ENCODE measurements around the gene NRBP1.
"Not testable (repeated sequence)": the region's sequence is repeated elsewhere in the genome, so short reads cannot be mapped to it uniquely, and the experiment has no call there.

NRBP1 gene

GRCh38 chr2:27421660-27422250 lies 6.7 kb upstream of the NRBP1 start:
- DNase-seq (ENCODE audit: low read depth in 2 of 2), result no peak

GRCh38 chr2:27422958-27423357 lies 5.5 kb upstream of the NRBP1 start:
- DNase-seq (ENCODE audit: low read depth in 2 of 2), result no peak

- DNase-seq (ENCODE audit: low read depth in 2 of 2), result not testable (repeated sequence)
Measured at GRCh38 chr2:27425039-27425438, 3.4 kb upstream of the NRBP1 start.

GRCh38 chr2:27427863-27428212 lies 593 bp upstream of the NRBP1 start:
- no peak for DNase-seq (ENCODE audit: low read depth in 2 of 2)

GRCh38 chr2:27428978-27429541 lies 629 bp downstream of the NRBP1 start:
- peak; percentile 44 to 53 for DNase-seq (ENCODE audit: low read depth in 2 of 2)

GRCh38 chr2:27431395-27431794 lies 3.0 kb downstream of the NRBP1 start:
- no peak for DNase-seq (ENCODE audit: low read depth in 2 of 2)

GRCh38 chr2:27435628-27436027 lies 7.2 kb downstream of the NRBP1 start:
- no peak for DNase-seq (ENCODE audit: low read depth in 2 of 2)

GRCh38 chr2:27441226-27441926 lies 12.9 kb downstream of the NRBP1 start:
- DNase-seq (ENCODE audit: low read depth in 2 of 2), result no peak

- DNase-seq (ENCODE audit: low read depth in 2 of 2), result peak in 1 of 2 donors; percentile 7
Measured at GRCh38 chr2:27441958-27442919, 13.8 kb downstream of the NRBP1 start, which contains the start of gene KRTCAP3. KRTCAP3 (plus strand) TSS chr2:27442381; CDS start chr2:27442413, 32 bp downstream.

- no peak for DNase-seq (ENCODE audit: low read depth in 2 of 2)
Measured at GRCh38 chr2:27442920-27443282, 14.5 kb downstream of the NRBP1 start.

- DNase-seq (ENCODE audit: low read depth in 2 of 2), result no peak
Measured at GRCh38 chr2:27445155-27445554, 16.7 kb downstream of the NRBP1 start.

- DNase-seq (ENCODE audit: low read depth in 2 of 2), result no peak
Measured at GRCh38 chr2:27445615-27446014, 17.2 kb downstream of the NRBP1 start.

- DNase-seq (ENCODE audit: low read depth in 2 of 2), result no peak
Measured at GRCh38 chr2:27446057-27446456, 17.6 kb downstream of the NRBP1 start.

- no peak for DNase-seq (ENCODE audit: low read depth in 2 of 2)
Measured at GRCh38 chr2:27448381-27448780, 19.9 kb downstream of the NRBP1 start.

- no peak for DNase-seq (ENCODE audit: low read depth in 2 of 2)
Measured at GRCh38 chr2:27451095-27451494, 22.7 kb downstream of the NRBP1 start.

- DNase-seq (ENCODE audit: low read depth in 2 of 2), result no peak
Measured at GRCh38 chr2:27453968-27454367, 25.5 kb downstream of the NRBP1 start.

- DNase-seq (ENCODE audit: low read depth in 2 of 2), result no peak
Measured at GRCh38 chr2:27461118-27461517, 32.7 kb downstream of the NRBP1 start.

GRCh38 chr2:27464443-27464842 lies 36.0 kb downstream of the NRBP1 start:
- DNase-seq (ENCODE audit: low read depth in 2 of 2), result no peak

- DNase-seq (ENCODE audit: low read depth in 2 of 2), result no peak
Measured at GRCh38 chr2:27471961-27472360, 43.5 kb downstream of the NRBP1 start.

- no peak for DNase-seq (ENCODE audit: low read depth in 2 of 2)
Measured at GRCh38 chr2:27485496-27485895, 57.1 kb downstream of the NRBP1 start.

GRCh38 chr2:27489118-27489497 lies 60.7 kb downstream of the NRBP1 start:
- no peak for DNase-seq (ENCODE audit: low read depth in 2 of 2)
